ENCODE results near the gene PGS1. TPM values are rescaled to one million over a fixed set of nuclear protein-coding genes. Genes with fewer than 3 reads are reported as not detected.

The PGS1 gene
- total RNA-seq, 2 donors from 2014 or later: 33.3 to 40.2 TPM

DNA sequence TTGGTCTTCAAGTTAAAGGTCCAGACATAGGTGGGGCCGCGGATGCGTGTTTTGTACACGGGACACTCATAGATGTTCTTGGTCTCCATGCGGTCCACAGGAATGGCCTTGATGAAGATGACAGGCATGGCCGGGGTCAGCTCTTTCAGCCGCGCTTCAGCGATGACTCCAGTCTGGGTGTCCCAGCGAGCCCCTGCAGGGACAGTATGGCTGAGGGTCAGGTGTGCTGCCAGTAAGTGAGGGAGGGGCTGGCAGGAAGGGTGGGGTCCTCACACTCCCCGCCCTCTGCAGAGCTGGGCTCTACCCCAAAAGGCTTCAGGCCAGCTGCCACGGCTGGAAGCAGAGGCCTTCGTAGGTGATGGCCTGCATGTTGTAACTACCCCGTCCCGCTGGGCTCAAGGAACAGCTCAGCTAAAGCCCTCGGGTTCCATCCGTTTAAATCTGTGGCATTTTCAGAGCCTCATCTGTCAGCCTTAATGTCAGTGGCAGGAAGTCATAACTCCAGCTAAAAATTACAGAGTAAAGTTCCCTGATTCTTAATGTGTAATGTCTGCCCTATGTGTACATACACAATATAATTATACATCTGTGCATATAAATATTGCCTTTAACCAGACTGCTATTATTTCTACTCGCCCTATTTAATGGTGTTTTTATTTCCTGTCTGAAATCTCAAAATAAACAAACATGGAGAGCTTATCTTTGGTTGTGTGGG is 45.7 kb downstream of the PGS1 start:
- H3K9ac ChIP-seq (ENCODE audit: low read depth in 2 of 2, low read length in 2 of 2): no peak overlapping the region
- no peaks in the 10 kb centered on the region for H3K27me3 ChIP-seq
- H3K4me3 ChIP-seq: no peak overlapping the region
- no peak overlapping the region for H3K27ac ChIP-seq
- TF ChIP-seq, protein P1, sequence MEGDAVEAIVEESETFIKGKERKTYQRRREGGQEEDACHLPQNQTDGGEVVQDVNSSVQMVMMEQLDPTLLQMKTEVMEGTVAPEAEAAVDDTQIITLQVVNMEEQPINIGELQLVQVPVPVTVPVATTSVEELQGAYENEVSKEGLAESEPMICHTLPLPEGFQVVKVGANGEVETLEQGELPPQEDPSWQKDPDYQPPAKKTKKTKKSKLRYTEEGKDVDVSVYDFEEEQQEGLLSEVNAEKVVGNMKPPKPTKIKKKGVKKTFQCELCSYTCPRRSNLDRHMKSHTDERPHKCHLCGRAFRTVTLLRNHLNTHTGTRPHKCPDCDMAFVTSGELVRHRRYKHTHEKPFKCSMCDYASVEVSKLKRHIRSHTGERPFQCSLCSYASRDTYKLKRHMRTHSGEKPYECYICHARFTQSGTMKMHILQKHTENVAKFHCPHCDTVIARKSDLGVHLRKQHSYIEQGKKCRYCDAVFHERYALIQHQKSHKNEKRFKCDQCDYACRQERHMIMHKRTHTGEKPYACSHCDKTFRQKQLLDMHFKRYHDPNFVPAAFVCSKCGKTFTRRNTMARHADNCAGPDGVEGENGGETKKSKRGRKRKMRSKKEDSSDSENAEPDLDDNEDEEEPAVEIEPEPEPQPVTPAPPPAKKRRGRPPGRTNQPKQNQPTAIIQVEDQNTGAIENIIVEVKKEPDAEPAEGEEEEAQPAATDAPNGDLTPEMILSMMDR (IDR thresholded peaks at IDR 0.05): no peak
- H3K36me3 ChIP-seq: peaks cover 9% of the 10 kb centered on the region
- H3K4me1 ChIP-seq: no peaks in the 10 kb centered on the region
- no peaks in the 10 kb centered on the region for H3K9me3 ChIP-seq
- no peak for DNase-seq
- intact Hi-C loops (cut with DNase I): loop anchor here (2.0 to 5.0 kb wide), 2 partner anchors 63 to 132 kb away; partner anchors contain the start of gene SOCS3

DNA sequence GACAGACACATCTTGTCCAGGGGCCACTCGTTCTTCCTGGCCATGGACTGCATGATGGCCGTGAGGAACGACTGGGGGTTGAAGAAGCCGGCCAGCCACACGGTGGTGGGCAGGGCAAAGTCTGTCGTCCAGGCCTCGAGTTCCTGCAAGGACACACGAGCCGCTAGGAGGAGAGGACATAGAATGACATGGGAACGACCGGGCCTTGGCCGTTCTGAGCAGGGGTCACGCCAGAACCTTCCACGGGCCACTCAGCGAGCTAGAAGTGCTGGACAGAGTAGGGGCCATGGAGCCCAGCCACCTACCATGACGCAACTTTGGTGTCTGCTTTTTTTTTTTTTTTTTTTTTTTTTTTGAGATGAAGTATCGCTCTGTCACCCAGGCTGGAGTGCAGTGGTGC is 47.0 kb downstream of the PGS1 start:
- DNase-seq: no peak
- H3K27me3 ChIP-seq: no peaks in the 10 kb centered on the region
- no peak overlapping the region for H3K4me3 ChIP-seq
- TF ChIP-seq, protein P1 (IDR thresholded peaks at IDR 0.05): no peak
- no peaks in the 10 kb centered on the region for H3K4me1 ChIP-seq
- H3K9me3 ChIP-seq: no peaks in the 10 kb centered on the region
- H3K36me3 ChIP-seq: peaks cover 9% of the 10 kb centered on the region
- intact Hi-C loops (cut with DNase I): no loop called here
- H3K27ac ChIP-seq: no peak overlapping the region
- H3K9ac ChIP-seq (ENCODE audit: low read depth in 2 of 2, low read length in 2 of 2): no peak overlapping the region

DNA sequence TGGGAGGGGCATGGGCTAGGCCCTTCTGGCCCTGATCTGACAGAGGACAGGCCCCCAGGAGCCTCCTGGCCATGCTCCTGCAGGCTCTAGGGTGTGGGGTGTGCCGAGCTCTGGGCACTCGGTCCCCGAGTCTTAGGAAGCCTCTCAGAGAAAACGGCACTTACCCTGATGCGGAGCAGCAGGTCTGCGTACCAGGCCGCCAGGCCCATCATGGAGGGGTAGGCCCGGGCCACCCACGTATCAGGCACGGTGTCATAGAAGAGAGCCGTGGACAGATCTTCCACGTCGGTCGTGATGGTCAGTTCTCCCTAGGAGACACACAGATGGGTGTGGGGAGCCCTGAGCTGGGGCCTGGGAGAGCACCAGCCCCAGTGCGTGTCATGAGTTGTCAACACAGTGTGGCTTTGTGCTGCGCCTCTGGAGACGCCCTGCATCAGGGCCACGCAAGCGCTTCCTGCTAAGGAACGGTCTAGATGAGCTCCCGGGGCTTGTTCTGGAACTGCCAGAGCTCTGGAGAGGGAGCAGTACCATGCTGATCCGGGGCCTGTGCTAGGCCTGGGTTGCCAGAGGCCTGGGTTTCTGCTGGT is 47.9 kb downstream of the PGS1 start:
- no peak for DNase-seq
- H3K4me1 ChIP-seq: no peaks in the 10 kb centered on the region
- no peak overlapping the region for H3K27ac ChIP-seq
- no peak overlapping the region for H3K9ac ChIP-seq (ENCODE audit: low read depth in 2 of 2, low read length in 2 of 2)
- no peak overlapping the region for H3K4me3 ChIP-seq
- no peaks in the 10 kb centered on the region for H3K27me3 ChIP-seq
- H3K36me3 ChIP-seq: peaks cover 9% of the 10 kb centered on the region
- intact Hi-C loops (cut with DNase I): no loop called here
- no peaks in the 10 kb centered on the region for H3K9me3 ChIP-seq
- TF ChIP-seq, protein P1 (IDR thresholded peaks at IDR 0.05): no peak

DNA sequence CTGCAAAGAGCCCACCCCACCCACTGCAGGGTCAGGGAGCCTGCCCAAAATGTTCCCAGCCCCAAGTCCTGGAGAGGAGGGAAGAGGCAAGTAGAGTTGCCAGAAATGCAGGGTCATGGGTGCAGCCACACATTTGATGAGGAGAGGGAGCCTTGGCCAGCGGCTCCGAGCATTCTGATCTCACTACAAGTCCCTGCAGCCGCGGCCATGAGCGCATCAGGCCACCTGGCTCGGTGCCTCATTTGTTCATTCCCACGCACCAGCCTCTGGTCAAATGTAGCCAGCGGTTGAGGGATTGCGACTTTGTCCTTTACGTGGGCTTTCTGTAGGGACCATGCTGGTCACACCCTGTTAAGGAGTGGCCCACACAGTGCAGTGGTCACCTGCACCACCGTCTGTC is 48.7 kb downstream of the PGS1 start:
- Histone ChIP-seq H3K36me3 (peaks cover 9% of the 10 kb centered on the region), H3K4me1 (no peaks in the 10 kb centered on the region), H3K27ac (no peak overlapping the region), H3K9me3 (no peaks in the 10 kb centered on the region), H3K27me3 (no peaks in the 10 kb centered on the region), H3K9ac (ENCODE audit: low read depth in 2 of 2, low read length in 2 of 2) (no peak overlapping the region), H3K4me3 (no peak overlapping the region)
- TF ChIP-seq, protein P1 (IDR thresholded peaks at IDR 0.05): no peak
- DNase-seq: no peak
- intact Hi-C loops (cut with DNase I): no loop called here

DNA sequence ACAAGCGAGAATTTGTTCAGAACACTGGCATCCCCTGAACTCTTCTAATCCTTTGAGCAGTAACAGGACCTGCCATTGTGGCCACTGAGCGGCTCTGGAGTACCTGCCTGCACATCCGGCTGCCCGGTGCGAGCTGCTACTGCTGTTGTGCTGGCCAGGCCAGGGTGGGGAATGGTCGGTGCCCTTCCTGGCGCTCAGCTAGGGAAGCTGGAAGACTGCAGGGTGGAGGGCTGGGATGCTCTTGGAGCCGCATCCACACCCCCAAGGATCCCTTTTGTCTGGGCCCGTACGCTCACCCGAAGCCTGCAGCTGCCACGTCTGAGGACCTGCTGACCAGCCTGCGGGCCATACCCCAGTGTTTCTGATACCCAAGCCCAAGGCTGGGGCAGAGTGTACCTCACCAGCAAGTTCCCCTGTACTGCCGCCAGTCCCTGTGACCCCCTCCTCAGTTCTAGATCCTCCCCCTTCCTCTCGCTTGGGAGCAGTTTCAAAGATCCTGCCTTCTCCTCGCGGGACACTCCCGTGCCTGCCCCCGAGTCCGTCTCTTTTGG is 49.7 kb downstream of the PGS1 start:
- Histone ChIP-seq H3K9ac (ENCODE audit: low read depth in 2 of 2, low read length in 2 of 2) (no peak overlapping the region), H3K27me3 (no peaks in the 10 kb centered on the region), H3K9me3 (no peaks in the 10 kb centered on the region), H3K27ac (no peak overlapping the region), H3K36me3 (peaks cover 9% of the 10 kb centered on the region), H3K4me1 (no peaks in the 10 kb centered on the region), H3K4me3 (no peak overlapping the region)
- TF ChIP-seq, protein P1 (IDR thresholded peaks at IDR 0.05): no peak
- DNase-seq: no peak
- intact Hi-C loops (cut with DNase I): no loop called here

Measured in colonic mucosa (tissue), 4 donors.